Stomach (tissue), 9 donors: Measurements from ENCODE around the gene RUBCN. TPM values are rescaled to one million over a fixed set of nuclear protein-coding genes. Genes with fewer than 3 reads are reported as not detected.

Experiments
- DNase-seq, 2 donors: peaks; one replicate each; pipeline versions ENCODE4 v3.0.0 to v3.0.0-alpha.2; 2013 to 2019
- H3K27ac ChIP-seq, 5 donors: fragments of 200-600 bp in 4 of 5; sonication (generic) in 4 of 5; one replicate each; pipeline ENCODE4 v1.5.1; 2013 to 2019; ENCODE audit warnings: mild to moderate bottlenecking in 1 of 5, moderate library complexity in 1 of 5
- H3K27me3 ChIP-seq, 3 donors: fragments of 200-600 bp; sonication (generic); one replicate each; pipeline ENCODE4 v1.5.1; 2017 to 2019; ENCODE audit warnings: mixed run types in 1 of 3
- H3K36me3 ChIP-seq, 4 donors: fragments of 200-600 bp; sonication (generic); 1 replicate in 3 of 4; 2 replicates in 1 of 4; pipeline ENCODE4 v1.5.1; 2016 to 2019
- H3K4me1 ChIP-seq, 4 donors: fragments of 200-600 bp; sonication (generic); one replicate each; pipeline ENCODE4 v1.5.1; 2016 to 2019
- H3K4me3 ChIP-seq, 4 donors: fragments of 200-600 bp; sonication (generic) in 3 of 4; one replicate each; pipeline ENCODE4 v1.5.1; 2016 to 2019; ENCODE audit warnings: mild to moderate bottlenecking in 1 of 4
- H3K9me3 ChIP-seq, 4 donors: fragments of 200-600 bp; sonication (generic); one replicate each; pipeline ENCODE4 v1.5.1; 2016 to 2019
- CTCF ChIP-seq, 7 experiments: fragments of 450-650 bp in 4 of 7; fragments of 200-600 bp in 3 of 7; sonication (generic) in 3 of 7; IDR thresholded peaks; one replicate each; pipeline ENCODE4 v1.5.1; 2016 to 2019; ENCODE audit warnings: antibody characterized with exemption in 7 of 7, control low read depth in 2 of 7, mild to moderate bottlenecking in 1 of 7
- EP300 ChIP-seq: sonication (generic); formaldehyde crosslinking; IDR thresholded peaks from one replicate; pipeline ENCODE4 v1.6.1; 2017; ENCODE audit warnings: antibody characterized with exemption
- POLR2A ChIP-seq, 4 donors: fragments of 450-650 bp; IDR thresholded peaks; one replicate each; pipeline ENCODE4 v1.6.1; 2016; ENCODE audit warnings: antibody characterized with exemption in 4 of 4, control low read depth in 2 of 4, mild to moderate bottlenecking in 1 of 4, moderate library complexity in 1 of 4
- POLR2AphosphoS5 ChIP-seq, 3 donors: sonication (generic); formaldehyde crosslinking; IDR thresholded peaks; one replicate each; pipeline ENCODE4 v1.6.1; 2016; ENCODE audit warnings: antibody characterized with exemption in 3 of 3
- WGBS, 5 donors: extraction: QIAGEN DNeasy Blood & Tissue Kit in 3 of 5; methylation state at CpG; one replicate each; pipeline versions ENCODE4 v1.1.5 to v1.1.7; 2013 to 2018; 5-methylcytosine and 5-hydroxymethylcytosine counted together
- intact Hi-C: fragments of 100-400 bp; cut with DNase I; formaldehyde crosslinking; loops from one replicate; pipeline ENCODE4 v1.15.1; 2023; ENCODE audit warnings: low total_unique reads
- polyA plus RNA-seq, 3 donors: library from polyadenylated mRNA; stranded (reverse); fragments of 200-250 nt; gene quantifications; one replicate each; pipeline ENCODE4 v1.2.3, GENCODE V29; 2013
- total RNA-seq, 5 donors: library from RNA; depleted of rRNA; stranded (reverse); fragments of >200 nt; gene quantifications; one replicate each; pipeline versions ENCODE4 v1.1.0 to v1.2.3, GENCODE V29; 2014 to 2016
- donor health status: healthy with polysubstance abuse.
- donor health status: Bipolar disorder and iron deficiency.
- donor health status: healthy.

Gene RUBCN
- total and polyA plus RNA-seq, 8 donors = 5.4 to 96.8 (median 31.1) TPM

DNA sequence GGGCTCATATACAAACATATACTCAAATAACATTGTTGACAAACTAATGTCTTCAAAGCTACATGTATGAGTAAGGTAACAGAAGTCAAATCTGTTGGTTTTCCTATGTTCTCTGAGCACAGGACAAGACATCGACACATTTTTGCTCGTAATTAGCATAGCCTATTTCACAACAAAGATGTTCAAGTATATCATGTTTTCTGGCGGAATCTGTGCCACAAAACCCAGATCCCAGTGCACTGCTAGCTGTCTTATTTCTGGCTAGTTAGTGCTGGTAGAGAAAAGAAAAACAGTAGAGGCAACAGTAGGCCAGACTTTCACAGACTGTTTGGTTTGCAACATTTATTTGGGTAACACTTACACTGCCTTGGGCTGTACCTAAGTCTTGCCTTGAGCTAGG, 51.2 kb downstream of the RUBCN start:
- DNase-seq = no peak
- Histone ChIP-seq H3K36me3 (peaks cover 20 to 93% (median 84%) of the 10 kb centered on the region in 4 donors), H3K4me1 (no peaks in the 10 kb centered on the region), H3K27ac (no peak overlapping the region), H3K9me3 (no peaks in the 10 kb centered on the region), H3K27me3 (no peaks in the 10 kb centered on the region), H3K4me3 (no peak overlapping the region)
- TF ChIP-seq EP300 (no peak), POLR2AphosphoS5 (IDR thresholded peaks at IDR 0.05) (no peak), POLR2A (IDR thresholded peaks at IDR 0.05) (no peak), CTCF (IDR thresholded peaks at IDR 0.05) (no peak)
- intact Hi-C loops = no loop called here
- 87 to 97% (median 94%) methylated on average over 3 of the region's 3 CpGs for WGBS, 5 donors

GRCh38 chr3:197683191-197683590, 53.5 kb downstream of the RUBCN start:
- no peaks in the 10 kb centered on the region for H3K9me3 ChIP-seq
- H3K4me1 ChIP-seq = no peaks in the 10 kb centered on the region
- peaks cover 23 to 87% (median 79%) of the 10 kb centered on the region in 4 donors for H3K36me3 ChIP-seq
- intact Hi-C loops = no loop called here
- no peak for DNase-seq
- TF ChIP-seq CTCF (IDR thresholded peaks at IDR 0.05) (no peak), POLR2AphosphoS5 (IDR thresholded peaks at IDR 0.05) (no peak), POLR2A (IDR thresholded peaks at IDR 0.05) (no peak), EP300 (no peak)
- WGBS, 5 donors = 89 to 93% (median 91%) methylated on average over 13 of the region's 13 CpGs
- no peak overlapping the region for H3K4me3 ChIP-seq
- no peak overlapping the region for H3K27ac ChIP-seq
- no peaks in the 10 kb centered on the region for H3K27me3 ChIP-seq

GRCh38 chr3:197682713-197683112, 54.0 kb downstream of the RUBCN start:
- intact Hi-C loops = no loop called here
- Histone ChIP-seq H3K27ac (no peak overlapping the region), H3K4me3 (no peak overlapping the region), H3K27me3 (no peaks in the 10 kb centered on the region), H3K9me3 (no peaks in the 10 kb centered on the region), H3K4me1 (no peaks in the 10 kb centered on the region), H3K36me3 (peaks cover 22 to 87% (median 78%) of the 10 kb centered on the region in 4 donors)
- WGBS, 5 donors = 92 to 96% (median 94%) methylated on average over 15 of the region's 15 CpGs
- no peak for DNase-seq
- TF ChIP-seq CTCF (IDR thresholded peaks at IDR 0.05) = no peak
- TF ChIP-seq POLR2AphosphoS5 (IDR thresholded peaks at IDR 0.05) = no peak
- TF ChIP-seq EP300 = no peak
- TF ChIP-seq POLR2A (IDR thresholded peaks at IDR 0.05) = no peak

DNA sequence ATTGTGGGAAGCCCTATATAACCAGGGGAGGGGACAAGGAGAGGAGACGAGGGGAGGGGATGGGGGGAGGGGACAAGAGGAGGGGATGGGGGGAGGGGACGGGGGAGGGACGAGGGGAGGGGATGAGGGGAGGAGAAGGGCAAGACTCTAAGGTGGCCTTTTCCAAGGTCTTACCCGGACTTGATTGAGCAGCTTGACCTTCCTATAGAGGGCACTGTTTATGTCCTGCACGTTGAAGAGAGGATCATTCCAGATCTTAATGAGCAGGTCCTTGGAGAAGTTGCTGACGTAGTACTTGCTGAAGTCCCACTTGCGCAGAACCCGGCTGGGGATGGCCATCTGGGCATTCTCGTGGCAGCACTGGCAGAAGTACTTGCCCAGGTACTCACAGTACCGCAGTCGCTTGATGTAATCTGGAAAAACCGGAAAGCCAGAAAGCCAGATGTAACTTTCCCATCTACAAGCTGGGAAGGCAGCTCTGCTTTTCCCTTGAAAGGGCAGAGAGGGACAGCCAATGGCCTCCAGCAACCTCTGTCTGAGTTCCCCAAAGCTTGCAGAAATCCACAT, 55.7 kb downstream of the RUBCN start:
- WGBS, 5 donors = 81 to 89% (median 85%) methylated on average over 10 to 12 of the region's 12 CpGs
- intact Hi-C loops = no loop called here
- no peaks in the 10 kb centered on the region for H3K9me3 ChIP-seq
- no peak overlapping the region for H3K27ac ChIP-seq
- H3K27me3 ChIP-seq = no peaks in the 10 kb centered on the region
- no peak overlapping the region for H3K4me3 ChIP-seq
- TF ChIP-seq POLR2AphosphoS5 (IDR thresholded peaks at IDR 0.05) = no peak
- TF ChIP-seq EP300 = no peak
- no peak for TF ChIP-seq POLR2A (IDR thresholded peaks at IDR 0.05)
- TF ChIP-seq CTCF (IDR thresholded peaks at IDR 0.05) = no peak
- DNase-seq = no peak
- peaks cover 0 to 10% (median 2%) of the 10 kb centered on the region in 4 donors for H3K4me1 ChIP-seq
- H3K36me3 ChIP-seq = peaks cover 29 to 87% (median 79%) of the 10 kb centered on the region in 4 donors
